ENCODE data around the gene EXOC4. TPM values are rescaled to one million over a fixed set of nuclear protein-coding genes. Genes with fewer than 3 reads are reported as not detected.

The EXOC4 gene
- total RNA-seq, 2 donors from 2014 or later = 106 to 115 TPM

DNA sequence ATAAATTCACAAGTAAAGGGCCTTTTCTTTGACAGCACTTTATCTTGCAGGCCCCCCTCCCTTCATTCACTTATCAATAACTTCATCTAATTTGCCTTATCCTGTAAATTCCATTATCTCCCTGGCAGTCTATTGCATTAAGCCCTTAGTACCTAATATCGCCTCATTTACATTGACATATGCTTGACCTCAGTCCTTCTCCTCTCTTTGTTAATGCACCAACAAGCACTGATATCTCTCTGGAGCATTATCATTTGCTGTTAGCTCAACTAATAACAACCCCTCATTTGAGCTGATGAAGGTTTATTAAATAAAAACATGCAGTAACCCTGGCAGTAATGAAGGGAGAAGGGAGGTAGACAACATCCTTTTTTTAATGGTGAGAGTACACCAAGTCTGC lies 46.8 kb downstream of the EXOC4 start:
- H3K9ac ChIP-seq (ENCODE audit: extremely low read depth, low read length, poor library complexity, severe bottlenecking) = no peak overlapping the region
- H3K27me3 ChIP-seq (ENCODE audit: control insufficient read depth, insufficient read depth, low read length, poor library complexity, severe bottlenecking) = no peaks in the 10 kb centered on the region
- TF ChIP-seq, protein P1, sequence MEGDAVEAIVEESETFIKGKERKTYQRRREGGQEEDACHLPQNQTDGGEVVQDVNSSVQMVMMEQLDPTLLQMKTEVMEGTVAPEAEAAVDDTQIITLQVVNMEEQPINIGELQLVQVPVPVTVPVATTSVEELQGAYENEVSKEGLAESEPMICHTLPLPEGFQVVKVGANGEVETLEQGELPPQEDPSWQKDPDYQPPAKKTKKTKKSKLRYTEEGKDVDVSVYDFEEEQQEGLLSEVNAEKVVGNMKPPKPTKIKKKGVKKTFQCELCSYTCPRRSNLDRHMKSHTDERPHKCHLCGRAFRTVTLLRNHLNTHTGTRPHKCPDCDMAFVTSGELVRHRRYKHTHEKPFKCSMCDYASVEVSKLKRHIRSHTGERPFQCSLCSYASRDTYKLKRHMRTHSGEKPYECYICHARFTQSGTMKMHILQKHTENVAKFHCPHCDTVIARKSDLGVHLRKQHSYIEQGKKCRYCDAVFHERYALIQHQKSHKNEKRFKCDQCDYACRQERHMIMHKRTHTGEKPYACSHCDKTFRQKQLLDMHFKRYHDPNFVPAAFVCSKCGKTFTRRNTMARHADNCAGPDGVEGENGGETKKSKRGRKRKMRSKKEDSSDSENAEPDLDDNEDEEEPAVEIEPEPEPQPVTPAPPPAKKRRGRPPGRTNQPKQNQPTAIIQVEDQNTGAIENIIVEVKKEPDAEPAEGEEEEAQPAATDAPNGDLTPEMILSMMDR (conservative IDR thresholded peaks at IDR 0.05) = no peak
- H3K4me3 Mint-ChIP-seq = no peak overlapping the region
- H3K4me3 ChIP-seq (ENCODE audit: low read length) = no peak overlapping the region
- H3K4me1 Mint-ChIP-seq = peaks cover 43% of the 10 kb centered on the region
- no peaks in the 10 kb centered on the region for H3K9me3 Mint-ChIP-seq
- no peaks in the 10 kb centered on the region for H3K9me3 ChIP-seq (ENCODE audit: control insufficient read depth, low read length)
- peaks cover 7% of the 10 kb centered on the region for H3K27me3 Mint-ChIP-seq (ENCODE audit: insufficient read depth)
- H3K27ac ChIP-seq (ENCODE audit: low read depth, low read length) = no peak overlapping the region
- no peak for DNase-seq
- H3K27ac Mint-ChIP-seq = no peak overlapping the region
- H3K4me1 ChIP-seq (ENCODE audit: control insufficient read depth, insufficient read depth, low read length) = peaks cover 8% of the 10 kb centered on the region
- 86 to 91% methylated on average over 1 of the region's 1 CpG for WGBS, 2 experiments (ENCODE audit: insufficient coverage in 1 of 2, insufficient read length in 1 of 2)
- no peaks in the 10 kb centered on the region for H3K36me3 Mint-ChIP-seq (ENCODE audit: low read depth)
- H3K36me3 ChIP-seq (ENCODE audit: control insufficient read depth, insufficient read depth, low read length) = no peaks in the 10 kb centered on the region

DNA sequence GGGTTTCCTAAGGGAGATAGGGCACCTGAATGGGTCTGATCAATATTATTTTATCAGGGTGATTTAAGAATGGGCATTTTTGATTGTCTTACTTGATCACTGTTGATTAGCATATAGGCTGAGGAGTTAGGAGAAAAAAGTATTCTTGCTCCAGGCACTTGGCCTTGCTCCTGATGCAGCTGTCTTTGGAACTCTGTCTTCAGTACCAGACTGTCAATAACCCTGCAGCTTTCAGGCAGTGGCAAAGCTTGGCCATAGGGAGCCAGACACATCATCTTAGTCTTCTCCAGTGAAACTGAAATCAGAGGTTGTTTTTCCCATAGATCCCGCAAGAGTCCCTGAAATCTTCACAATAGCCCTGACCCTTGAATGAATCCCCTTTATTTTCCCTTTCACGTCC lies 47.2 kb downstream of the EXOC4 start:
- no peak overlapping the region for H3K9ac ChIP-seq (ENCODE audit: extremely low read depth, low read length, poor library complexity, severe bottlenecking)
- H3K4me3 ChIP-seq (ENCODE audit: low read length) = no peak overlapping the region
- Mint-ChIP-seq H3K36me3 (ENCODE audit: low read depth) (no peaks in the 10 kb centered on the region), H3K4me3 (no peak overlapping the region), H3K9me3 (no peaks in the 10 kb centered on the region), H3K27me3 (ENCODE audit: insufficient read depth) (peaks cover 7% of the 10 kb centered on the region), H3K4me1 (peaks cover 42% of the 10 kb centered on the region), H3K27ac (no peak overlapping the region)
- no peaks in the 10 kb centered on the region for H3K36me3 ChIP-seq (ENCODE audit: control insufficient read depth, insufficient read depth, low read length)
- no peaks in the 10 kb centered on the region for H3K27me3 ChIP-seq (ENCODE audit: control insufficient read depth, insufficient read depth, low read length, poor library complexity, severe bottlenecking)
- TF ChIP-seq, protein P1 (conservative IDR thresholded peaks at IDR 0.05) = no peak
- H3K9me3 ChIP-seq (ENCODE audit: control insufficient read depth, low read length) = no peaks in the 10 kb centered on the region
- H3K4me1 ChIP-seq (ENCODE audit: control insufficient read depth, insufficient read depth, low read length) = peaks cover 8% of the 10 kb centered on the region
- DNase-seq = no peak
- H3K27ac ChIP-seq (ENCODE audit: low read depth, low read length) = no peak overlapping the region
- WGBS, 2 experiments (ENCODE audit: insufficient coverage in 1 of 2, insufficient read length in 1 of 2) = 97 to 100% methylated on average over 1 to 2 of the region's 2 CpGs

DNA sequence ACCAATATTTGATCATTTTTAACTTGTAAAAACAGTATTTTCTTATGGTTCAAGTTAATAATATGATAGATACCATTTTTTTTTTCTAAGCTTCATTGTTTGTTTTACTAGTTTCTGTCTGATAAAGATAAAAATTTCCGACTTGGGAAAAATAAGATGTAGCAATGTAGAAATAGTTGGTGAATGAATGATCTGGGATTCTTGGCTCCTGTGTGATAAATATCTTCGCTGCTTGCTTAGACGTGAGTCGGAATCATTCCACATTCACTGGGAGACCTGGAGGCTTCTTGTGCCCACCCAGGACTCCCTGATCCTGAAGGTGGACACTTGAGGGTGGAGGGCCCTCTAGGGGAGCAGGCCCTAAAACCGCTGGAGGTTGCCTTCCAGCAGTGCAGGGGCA lies 47.9 kb downstream of the EXOC4 start:
- no peak overlapping the region for H3K27ac Mint-ChIP-seq
- TF ChIP-seq, protein P1 (conservative IDR thresholded peaks at IDR 0.05) = no peak
- no peak for DNase-seq

More for the DNA sequence above, 47.9 kb downstream of the EXOC4 start:
- Mint-ChIP-seq H3K4me3 (no peak overlapping the region), H3K27me3 (ENCODE audit: insufficient read depth) (peaks cover 7% of the 10 kb centered on the region), H3K9me3 (no peaks in the 10 kb centered on the region), H3K36me3 (ENCODE audit: low read depth) (peaks cover 3% of the 10 kb centered on the region), H3K4me1 (peaks cover 35% of the 10 kb centered on the region)
- no peaks in the 10 kb centered on the region for H3K27me3 ChIP-seq (ENCODE audit: control insufficient read depth, insufficient read depth, low read length, poor library complexity, severe bottlenecking)
- H3K9ac ChIP-seq (ENCODE audit: extremely low read depth, low read length, poor library complexity, severe bottlenecking) = no peak overlapping the region
- no peaks in the 10 kb centered on the region for H3K9me3 ChIP-seq (ENCODE audit: control insufficient read depth, low read length)
- peaks cover 2% of the 10 kb centered on the region for H3K4me1 ChIP-seq (ENCODE audit: control insufficient read depth, insufficient read depth, low read length)
- no peak overlapping the region for H3K4me3 ChIP-seq (ENCODE audit: low read length)
- no peak overlapping the region for H3K27ac ChIP-seq (ENCODE audit: low read depth, low read length)
- H3K36me3 ChIP-seq (ENCODE audit: control insufficient read depth, insufficient read depth, low read length) = peaks cover 5% of the 10 kb centered on the region
- 93 to 100% methylated on average over 1 to 5 of the region's 5 CpGs for whole genome bisulfite sequencing, 2 experiments (ENCODE audit: insufficient coverage in 1 of 2, insufficient read length in 1 of 2)
